ENCODE measurements around the gene SLC26A2.

- no peak for TF ChIP-seq CTCF (IDR thresholded peaks at IDR 0.05)
- TF ChIP-seq EP300 (IDR thresholded peaks at IDR 0.05) = no peak
- TF ChIP-seq POLR2A (IDR thresholded peaks at IDR 0.05) = no peak
- TF ChIP-seq POLR2AphosphoS5 (IDR thresholded peaks at IDR 0.05) = peak; percentile 8
Measured at GRCh38 chr5:150017226-150018005, 56.9 kb downstream of the SLC26A2 start.
